HFF-Myc (cell line): ENCODE data around the gene LRRC47.

Experiments used
- DNase-seq: peaks from one replicate; pipeline ENCODE4 v3.0.0-alpha.2; 2011; ENCODE audit warnings: low read depth; ENCODE audit errors: extremely low read depth
- H3K4me3 ChIP-seq: replicated peaks from 2 replicates; pipeline ENCODE4 v1.5.1; 2011; ENCODE audit warnings: low read depth, mild to moderate bottlenecking, control low read depth, low read length
- TF ChIP-seq, protein P1 (sequence below): IDR thresholded peaks from 2 replicates; pipeline ENCODE4 v1.5.1; 2012; ENCODE audit warnings: mild to moderate bottlenecking, low read depth, low read length, control low read depth; ENCODE audit errors: missing control alignments

The LRRC47 gene

DNA sequence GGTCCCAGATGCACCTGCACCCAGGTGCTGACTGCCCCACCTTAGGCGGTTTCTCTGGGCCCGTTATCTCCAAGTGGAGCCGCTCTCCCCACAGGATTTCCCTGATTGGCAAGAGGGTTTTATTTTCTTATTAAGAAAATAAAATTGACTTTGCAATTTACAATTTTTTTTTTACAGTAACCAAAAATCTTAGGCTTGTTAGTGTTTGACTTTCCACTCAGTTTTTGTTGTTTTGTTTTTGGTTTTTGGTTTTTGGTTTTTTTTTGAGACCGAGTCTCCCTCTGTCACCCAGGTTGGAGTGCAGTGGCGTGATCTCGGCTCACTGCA is 48.8 kb downstream of the LRRC47 start:
- TF ChIP-seq, protein P1, sequence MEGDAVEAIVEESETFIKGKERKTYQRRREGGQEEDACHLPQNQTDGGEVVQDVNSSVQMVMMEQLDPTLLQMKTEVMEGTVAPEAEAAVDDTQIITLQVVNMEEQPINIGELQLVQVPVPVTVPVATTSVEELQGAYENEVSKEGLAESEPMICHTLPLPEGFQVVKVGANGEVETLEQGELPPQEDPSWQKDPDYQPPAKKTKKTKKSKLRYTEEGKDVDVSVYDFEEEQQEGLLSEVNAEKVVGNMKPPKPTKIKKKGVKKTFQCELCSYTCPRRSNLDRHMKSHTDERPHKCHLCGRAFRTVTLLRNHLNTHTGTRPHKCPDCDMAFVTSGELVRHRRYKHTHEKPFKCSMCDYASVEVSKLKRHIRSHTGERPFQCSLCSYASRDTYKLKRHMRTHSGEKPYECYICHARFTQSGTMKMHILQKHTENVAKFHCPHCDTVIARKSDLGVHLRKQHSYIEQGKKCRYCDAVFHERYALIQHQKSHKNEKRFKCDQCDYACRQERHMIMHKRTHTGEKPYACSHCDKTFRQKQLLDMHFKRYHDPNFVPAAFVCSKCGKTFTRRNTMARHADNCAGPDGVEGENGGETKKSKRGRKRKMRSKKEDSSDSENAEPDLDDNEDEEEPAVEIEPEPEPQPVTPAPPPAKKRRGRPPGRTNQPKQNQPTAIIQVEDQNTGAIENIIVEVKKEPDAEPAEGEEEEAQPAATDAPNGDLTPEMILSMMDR = no peak
- H3K4me3 ChIP-seq = peak overlapping the region; percentile 68
- DNase-seq = no peak

DNA sequence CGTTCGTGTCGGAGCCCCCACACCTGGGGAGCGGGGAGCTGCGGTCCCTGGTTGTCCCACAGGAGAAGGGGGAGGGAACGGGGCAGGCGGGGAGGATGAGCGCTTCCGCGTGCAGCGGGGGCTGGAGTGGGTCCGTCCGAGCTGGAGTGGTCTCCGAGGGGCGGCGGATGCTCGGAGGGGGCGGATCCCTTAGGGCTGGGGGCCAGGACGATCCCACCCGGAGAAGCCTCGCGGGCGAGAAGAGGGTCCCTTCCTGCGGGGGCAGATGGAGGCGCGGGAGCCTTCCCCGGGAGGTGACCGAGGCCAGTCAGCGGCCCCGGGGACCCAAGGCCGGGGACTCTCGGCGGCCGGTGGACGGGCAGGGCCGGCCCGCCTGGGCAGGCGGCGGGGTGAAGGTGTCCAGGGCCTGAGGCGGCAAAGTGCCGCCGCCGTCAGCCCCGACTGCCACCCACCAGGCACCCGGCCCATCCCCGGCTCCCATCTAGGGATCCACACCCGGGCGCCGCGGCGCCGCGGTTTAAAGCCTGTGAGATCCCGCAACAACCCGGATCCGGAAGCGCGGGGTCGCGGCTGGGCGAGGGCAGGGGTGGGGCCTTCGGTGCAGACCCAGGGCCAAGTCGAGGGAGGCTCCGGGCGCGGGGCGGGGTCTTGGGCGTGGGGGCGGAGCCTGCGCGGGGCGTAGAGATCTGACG is 49.3 kb downstream of the LRRC47 start:
- peak overlapping the region; percentile 68 for H3K4me3 ChIP-seq
- TF ChIP-seq, protein P1 = no peak
- DNase-seq = no peak

DNA sequence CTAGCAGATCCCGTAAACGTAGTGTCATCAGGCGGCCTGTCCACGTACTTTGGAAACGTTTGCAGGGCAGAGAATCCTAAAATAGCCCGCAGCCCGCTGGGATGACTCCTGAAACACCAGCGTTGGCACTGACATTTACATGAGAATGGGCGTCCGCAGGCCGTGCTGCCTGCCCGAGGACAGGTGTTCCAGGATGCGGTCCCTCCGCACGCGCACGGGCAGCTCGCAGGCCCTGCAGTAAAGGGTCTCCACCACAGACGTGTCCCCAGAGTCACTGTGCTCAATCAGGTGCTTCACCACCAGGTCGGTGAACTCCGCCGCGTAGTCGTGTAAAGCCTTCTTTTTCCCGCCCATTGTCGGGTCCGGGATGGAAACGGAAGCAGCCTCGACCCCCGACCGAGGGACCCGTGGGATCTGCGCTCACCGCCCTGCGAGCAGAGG is 49.9 kb downstream of the LRRC47 start:
- no peak for DNase-seq
- TF ChIP-seq, protein P1 = no peak
- H3K4me3 ChIP-seq = peak overlapping the region; percentile 68

DNA sequence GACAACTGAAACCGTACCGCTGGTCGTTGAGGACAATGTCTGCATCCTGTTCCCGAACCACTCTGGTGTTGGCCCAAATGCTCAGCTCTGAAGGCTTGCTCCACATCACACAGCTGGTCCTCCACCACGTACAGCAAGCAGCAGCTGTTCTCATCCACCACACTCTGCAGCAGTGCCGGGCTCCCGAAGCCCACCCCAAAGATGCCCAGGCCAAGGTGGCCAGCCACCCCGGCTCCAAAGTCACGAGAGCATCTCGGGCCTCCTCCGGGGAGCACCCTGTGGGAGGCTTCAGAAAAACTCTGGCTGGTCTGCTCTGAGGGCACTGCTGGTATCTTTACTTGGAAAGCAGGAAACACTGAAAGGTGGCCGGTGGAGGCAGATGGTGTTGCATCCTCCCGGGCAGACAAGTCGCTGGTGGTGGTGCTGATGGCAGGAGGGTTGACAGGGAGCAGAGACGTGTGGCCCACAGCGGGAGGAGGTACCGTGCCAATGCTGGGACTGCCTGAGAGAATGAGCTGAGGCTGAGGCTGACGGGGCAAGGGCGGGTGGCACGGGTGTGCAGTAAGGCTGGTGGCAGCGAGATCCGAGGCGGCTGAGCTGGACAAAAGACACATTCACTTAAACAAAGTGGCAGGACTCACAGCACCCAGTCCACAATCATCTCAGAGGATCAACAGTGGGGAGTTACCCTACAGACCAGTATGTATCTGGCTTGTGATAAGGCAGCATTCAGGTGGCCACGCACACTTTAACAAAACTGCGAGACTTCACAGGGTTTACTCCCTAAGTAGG is 50.5 kb downstream of the LRRC47 start:
- peak overlapping the region; percentile 68 for H3K4me3 ChIP-seq
- DNase-seq = no peak
- TF ChIP-seq, protein P1 = no peak

DNA sequence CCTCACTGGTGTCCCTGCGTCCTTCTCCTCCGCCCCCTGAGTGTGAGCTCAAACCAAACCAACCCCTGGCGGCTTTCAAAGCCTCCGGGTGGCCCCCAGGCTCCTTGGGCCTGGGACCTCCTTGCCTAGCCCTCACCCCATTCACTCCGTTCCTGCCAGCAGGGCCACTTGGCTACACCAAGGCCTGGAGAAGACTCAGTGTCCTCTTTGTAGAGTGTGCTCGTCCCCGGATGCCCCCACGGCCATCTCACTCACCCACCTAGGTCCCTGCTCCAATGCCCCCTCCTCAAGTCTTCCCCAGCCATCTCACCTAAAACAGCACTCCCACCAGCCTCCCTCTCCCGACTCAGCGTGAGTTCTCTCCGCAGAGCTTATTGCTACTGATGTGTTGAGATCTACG is 51.2 kb downstream of the LRRC47 start:
- TF ChIP-seq, protein P1 = no peak
- DNase-seq = no peak
- H3K4me3 ChIP-seq = no peak overlapping the region

DNA sequence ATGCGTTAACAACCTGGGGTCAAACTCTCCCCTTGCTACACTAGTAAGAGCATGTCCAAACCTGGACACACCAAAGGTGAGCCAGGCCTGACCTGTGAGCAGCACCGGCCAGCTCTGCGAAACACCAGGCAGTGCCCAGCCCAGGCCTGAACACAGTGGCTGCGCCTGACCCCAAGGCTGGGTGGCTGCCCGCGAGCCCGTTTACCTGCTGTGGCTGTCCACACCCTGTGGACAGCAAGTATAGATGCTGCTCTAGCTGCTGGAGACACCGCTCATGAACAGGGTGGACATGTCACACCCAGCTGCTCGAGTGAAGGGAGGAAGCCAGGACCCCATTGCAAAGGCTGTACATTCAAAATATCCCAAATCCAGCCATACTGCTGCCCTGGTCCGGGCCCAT is 51.7 kb downstream of the LRRC47 start:
- no peak for DNase-seq
- H3K4me3 ChIP-seq = no peak overlapping the region
- TF ChIP-seq, protein P1 = no peak
